Progenitor cell of endocrine pancreas (in vitro differentiated cells): Measurements from ENCODE around the gene CCDC8. TPM values are rescaled to one million over a fixed set of nuclear protein-coding genes. Genes with fewer than 3 reads are reported as not detected.
A peak's percentile ranks its signal among the peaks of the same experiment; 100 is the strongest.
"Not testable (repeated sequence)": the region's sequence is repeated elsewhere in the genome, so short reads cannot be mapped to it uniquely, and the experiment has no call there.

ENCODE experiments used
- DNase-seq: peaks from one replicate; pipeline ENCODE4 v3.0.0; 2021; ENCODE audit warnings: low spot score; ENCODE audit not compliant: unreplicated experiment
- H3K27ac Mint-ChIP-seq: 2 replicates; pipeline ENCODE4 v1.8.0; 2021; ENCODE audit warnings: mild to moderate bottlenecking, moderate library complexity, mixed read lengths
- H3K27me3 Mint-ChIP-seq: 2 replicates; pipeline ENCODE4 v1.8.0; 2021; ENCODE audit warnings: mixed read lengths
- H3K36me3 Mint-ChIP-seq: 2 replicates; pipeline ENCODE4 v1.8.0; 2022; ENCODE audit warnings: mixed read lengths; ENCODE audit not compliant: insufficient read depth
- H3K4me1 Mint-ChIP-seq: 2 replicates; pipeline ENCODE4 v1.8.0; 2021; ENCODE audit warnings: low read depth, mixed read lengths
- H3K4me3 Mint-ChIP-seq: 2 replicates; pipeline ENCODE4 v1.8.0; 2021; ENCODE audit warnings: low read depth, mild to moderate bottlenecking, moderate library complexity, mixed read lengths
- H3K9me3 Mint-ChIP-seq: 2 replicates; pipeline ENCODE4 v1.8.0; 2021; ENCODE audit warnings: low read depth, mixed read lengths
- CTCF ChIP-seq: fragments of 200-600 bp; sonication (generic); IDR thresholded peaks from one replicate; pipeline ENCODE4 v1.5.0; 2021; ENCODE audit warnings: antibody characterized with exemption, mild to moderate bottlenecking; ENCODE audit not compliant: unreplicated experiment
- total RNA-seq: library from RNA; stranded (reverse); gene quantifications from 2 replicates; pipeline ENCODE4 v1.2.1, GENCODE V29; 2021

Gene CCDC8
- total RNA-seq, 1 donor from 2014 or later: 33.8 TPM

DNA sequence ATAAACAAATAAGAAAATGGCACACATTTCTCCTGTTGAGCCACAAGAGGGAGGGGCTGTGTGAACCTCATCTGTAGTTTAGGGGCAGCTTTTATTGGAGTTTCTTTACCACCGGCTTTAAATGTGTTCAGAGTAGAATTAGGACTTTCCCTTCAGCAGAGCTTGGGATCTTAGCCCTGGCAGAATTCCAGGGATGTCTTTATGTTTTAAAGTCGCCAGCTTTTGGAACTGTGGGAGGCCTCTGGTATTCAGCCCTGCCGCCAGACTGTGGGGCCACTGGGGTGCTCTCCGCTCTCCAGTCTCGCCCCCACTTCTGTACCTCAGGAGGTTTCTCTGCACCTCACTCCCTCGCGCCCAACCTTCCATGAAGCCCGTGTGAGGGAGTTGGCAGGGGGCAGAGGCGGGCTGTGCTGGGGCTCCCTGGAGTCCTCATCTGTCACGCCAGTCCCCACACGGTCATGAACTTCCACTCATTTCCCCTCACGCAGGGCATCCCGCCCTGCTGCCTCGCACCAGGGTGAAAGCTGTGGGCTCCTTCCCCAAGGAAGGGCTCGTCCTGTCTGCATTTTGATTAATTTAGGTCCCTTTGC, 31.5 kb downstream of the CCDC8 start:
- Mint-ChIP-seq H3K27me3 (no peaks in the 10 kb centered on the region), H3K9me3 (no peaks in the 10 kb centered on the region), H3K27ac (no peak overlapping the region), H3K36me3 (peaks cover 25% of the 10 kb centered on the region), H3K4me1 (peaks cover 12% of the 10 kb centered on the region), H3K4me3 (no peak overlapping the region)
- TF ChIP-seq CTCF: no peak
- DNase-seq: no peak

DNA sequence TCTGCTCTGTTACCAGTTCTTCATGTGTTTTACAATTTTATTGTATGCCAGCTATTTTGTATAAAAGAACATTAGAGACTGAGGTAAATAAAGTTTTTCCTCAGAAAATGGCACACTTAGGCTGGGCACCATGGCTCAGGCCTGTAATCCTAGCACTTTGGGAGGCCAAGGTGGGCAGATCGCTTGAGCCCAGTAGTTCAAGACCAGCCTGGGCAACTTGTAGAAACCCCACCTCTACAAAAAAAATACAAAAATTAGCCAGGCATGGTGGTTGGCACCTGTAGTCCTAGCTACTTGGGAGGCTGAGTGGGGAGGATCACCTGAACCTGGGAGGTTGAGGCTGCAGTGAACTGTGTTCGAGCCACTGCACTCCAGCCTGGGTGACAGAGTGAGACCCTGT, 32.0 kb downstream of the CCDC8 start:
- DNase-seq: no peak
- TF ChIP-seq CTCF: no peak
- Mint-ChIP-seq H3K27me3 (no peaks in the 10 kb centered on the region), H3K27ac (no peak overlapping the region), H3K4me1 (peaks cover 12% of the 10 kb centered on the region), H3K9me3 (no peaks in the 10 kb centered on the region), H3K36me3 (peaks cover 24% of the 10 kb centered on the region), H3K4me3 (no peak overlapping the region)

DNA sequence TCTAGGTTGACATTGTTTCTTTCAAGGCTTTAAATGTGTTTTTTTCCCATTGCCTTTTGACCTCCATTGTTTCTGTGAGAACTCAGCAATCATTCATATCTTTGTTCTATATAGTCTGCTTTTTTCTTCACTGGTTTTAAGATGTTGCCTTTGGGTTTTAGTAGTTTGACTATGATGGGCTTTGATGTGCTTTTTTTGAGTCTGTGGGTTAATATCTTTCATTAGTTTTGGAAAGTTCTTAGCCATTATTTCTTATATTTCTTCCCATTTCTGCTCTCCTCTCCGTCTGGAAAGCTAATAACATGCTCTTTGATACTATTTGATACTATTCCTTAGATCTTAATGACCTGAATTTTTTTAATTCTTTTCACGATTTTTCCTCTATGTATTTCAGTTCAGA, 32.7 kb downstream of the CCDC8 start:
- peaks cover 12% of the 10 kb centered on the region for H3K4me1 Mint-ChIP-seq
- no peaks in the 10 kb centered on the region for H3K27me3 Mint-ChIP-seq
- no peaks in the 10 kb centered on the region for H3K9me3 Mint-ChIP-seq
- peaks cover 29% of the 10 kb centered on the region for H3K36me3 Mint-ChIP-seq
- no peak overlapping the region for H3K27ac Mint-ChIP-seq
- no peak for DNase-seq
- TF ChIP-seq CTCF: no peak
- H3K4me3 Mint-ChIP-seq: no peak overlapping the region

GRCh38 chr19:46378268-46378667, 35.1 kb downstream of the CCDC8 start:
- H3K36me3 Mint-ChIP-seq: peaks cover 21% of the 10 kb centered on the region
- no peaks in the 10 kb centered on the region for H3K9me3 Mint-ChIP-seq
- no peak for DNase-seq
- peaks cover 9% of the 10 kb centered on the region for H3K4me1 Mint-ChIP-seq
- no peak overlapping the region for H3K4me3 Mint-ChIP-seq
- no peak for TF ChIP-seq CTCF
- no peaks in the 10 kb centered on the region for H3K27me3 Mint-ChIP-seq
- H3K27ac Mint-ChIP-seq: no peak overlapping the region

DNA sequence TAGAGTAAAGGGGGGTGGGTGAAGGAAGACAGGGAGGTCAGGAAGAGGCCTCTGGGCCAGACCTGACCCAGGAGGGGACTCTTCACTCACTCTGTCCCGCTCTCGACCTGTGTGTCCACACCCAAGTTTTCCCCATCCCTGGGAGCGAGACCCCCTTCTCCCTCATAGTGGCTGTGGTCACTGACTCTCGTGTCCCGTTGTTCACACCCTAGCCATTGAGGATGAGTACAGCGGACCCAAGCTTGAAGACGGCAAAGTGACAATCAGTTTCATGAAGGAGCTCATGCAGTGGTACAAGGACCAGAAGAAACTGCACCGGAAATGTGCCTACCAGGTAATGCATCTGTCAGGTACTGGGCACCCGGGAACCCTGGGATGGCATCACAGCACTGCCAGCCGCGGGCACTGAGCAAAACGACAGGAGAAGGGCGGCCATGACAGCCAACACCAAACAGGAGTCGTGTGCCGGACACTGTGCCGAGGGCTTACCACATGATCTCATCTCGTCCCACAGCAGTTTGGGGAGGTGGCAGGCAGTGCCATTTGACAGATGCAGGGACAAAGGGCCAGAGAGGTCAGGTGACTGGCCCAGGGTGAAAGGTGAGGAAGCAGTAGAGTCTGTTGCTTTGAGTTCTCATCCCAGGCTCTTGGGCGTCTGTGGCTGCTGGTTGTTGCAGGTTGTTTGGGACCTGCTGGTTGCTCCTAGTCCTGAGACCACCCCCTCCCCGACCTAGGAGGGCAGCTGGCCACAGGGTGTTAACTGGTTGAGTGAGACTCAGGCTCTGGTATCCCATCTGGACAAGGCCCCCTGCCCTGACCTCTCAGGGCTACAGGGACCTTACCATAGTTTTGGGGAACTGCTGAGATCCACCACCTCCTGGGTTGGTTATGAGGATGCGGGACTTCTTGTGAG, 36.9 kb downstream of the CCDC8 start:
- Mint-ChIP-seq H3K4me3 (no peak overlapping the region), H3K27ac (peak overlapping the region; percentile 56), H3K9me3 (no peaks in the 10 kb centered on the region), H3K36me3 (peaks cover 17% of the 10 kb centered on the region), H3K4me1 (peaks cover 17% of the 10 kb centered on the region), H3K27me3 (no peaks in the 10 kb centered on the region)
- no peak for TF ChIP-seq CTCF
- no peak for DNase-seq

- DNase-seq, H3K4me3 Mint-ChIP-seq, H3K9me3 Mint-ChIP-seq, H3K27me3 Mint-ChIP-seq: not testable (repeated sequence)
- H3K4me1 Mint-ChIP-seq: peaks cover 17% of the 10 kb centered on the region
- peaks cover 13% of the 10 kb centered on the region for H3K36me3 Mint-ChIP-seq
- H3K27ac Mint-ChIP-seq: peak overlapping the region; percentile 56
These were observed 37.8 kb downstream of the CCDC8 start for GRCh38 chr19:46375476-46376067.
